ENCODE results near the gene AASDHPPT.

AASDHPPT gene

DNA sequence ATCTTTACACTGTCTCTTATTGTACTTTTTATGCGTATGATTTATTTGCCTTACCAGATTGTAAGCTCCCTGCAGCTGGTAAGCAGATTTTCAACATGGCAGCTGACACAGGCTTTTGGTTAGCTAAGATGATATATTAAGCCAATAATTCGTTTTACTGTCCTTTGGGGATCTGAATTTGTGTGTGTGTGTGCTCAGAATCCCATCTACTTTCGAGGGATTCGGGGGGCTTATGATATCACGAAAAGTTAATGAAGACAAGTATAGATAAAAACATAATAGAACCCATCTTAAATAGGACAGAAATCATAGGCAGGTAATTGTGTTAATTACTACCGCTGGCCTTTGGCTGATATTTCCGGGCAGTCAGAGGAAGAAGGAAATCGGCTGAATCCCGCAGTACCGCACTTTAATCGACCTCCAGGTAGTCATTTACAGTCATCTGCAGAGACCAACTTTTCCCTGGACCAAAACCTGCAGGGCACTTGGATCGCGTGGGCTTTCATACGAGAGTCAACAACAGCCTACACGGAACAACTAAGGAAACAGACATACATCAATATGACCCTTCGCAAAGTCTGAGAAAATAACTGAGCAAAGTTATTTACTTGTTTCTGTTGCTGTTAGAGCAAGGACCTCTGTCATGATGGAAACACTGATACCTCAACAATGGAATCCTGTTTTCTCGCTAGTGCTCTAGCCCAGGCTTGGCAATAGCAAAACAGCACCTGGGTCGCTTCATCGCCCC lies 1.1 kb upstream of the AASDHPPT start:
- Histone ChIP-seq H3K79me2 (ENCODE audit: insufficient read depth, low read length) (peaks cover 38% of the 10 kb centered on the region), H3K9me3 (ENCODE audit: insufficient read depth, low read length) (no peaks in the 10 kb centered on the region), H3K9ac (ENCODE audit: low read length) (peak overlapping the region; percentile 62), H4K20me1 (ENCODE audit: low read depth, low read length) (no peaks in the 10 kb centered on the region; the same call in 1 of the 2 replicates), H3K36me3 (ENCODE audit: low read length) (peaks cover 19% of the 10 kb centered on the region; the same call in 1 of the 2 replicates), H3K4me3 (ENCODE audit: insufficient read depth, low read length, poor library complexity, severe bottlenecking) (peak overlapping the region; percentile 59), H3F3A (ENCODE audit: insufficient read depth) (no peaks in the 10 kb centered on the region), H3K27ac (ENCODE audit: low read depth, low read length) (peak overlapping the region; percentile 55), H2AFZ (ENCODE audit: low read depth, low read length, severe bottlenecking) (peak overlapping the region; percentile 69), H3K9me2 (replicated peaks; ENCODE audit: insufficient read depth, low read length) (no peaks in the 10 kb centered on the region), H3K27me3 (ENCODE audit: low read length) (no peaks in the 10 kb centered on the region), H3K4me2 (ENCODE audit: low read depth, low read length, poor library complexity, severe bottlenecking) (peak overlapping the region; percentile 68)
- TF ChIP-seq, protein P1, sequence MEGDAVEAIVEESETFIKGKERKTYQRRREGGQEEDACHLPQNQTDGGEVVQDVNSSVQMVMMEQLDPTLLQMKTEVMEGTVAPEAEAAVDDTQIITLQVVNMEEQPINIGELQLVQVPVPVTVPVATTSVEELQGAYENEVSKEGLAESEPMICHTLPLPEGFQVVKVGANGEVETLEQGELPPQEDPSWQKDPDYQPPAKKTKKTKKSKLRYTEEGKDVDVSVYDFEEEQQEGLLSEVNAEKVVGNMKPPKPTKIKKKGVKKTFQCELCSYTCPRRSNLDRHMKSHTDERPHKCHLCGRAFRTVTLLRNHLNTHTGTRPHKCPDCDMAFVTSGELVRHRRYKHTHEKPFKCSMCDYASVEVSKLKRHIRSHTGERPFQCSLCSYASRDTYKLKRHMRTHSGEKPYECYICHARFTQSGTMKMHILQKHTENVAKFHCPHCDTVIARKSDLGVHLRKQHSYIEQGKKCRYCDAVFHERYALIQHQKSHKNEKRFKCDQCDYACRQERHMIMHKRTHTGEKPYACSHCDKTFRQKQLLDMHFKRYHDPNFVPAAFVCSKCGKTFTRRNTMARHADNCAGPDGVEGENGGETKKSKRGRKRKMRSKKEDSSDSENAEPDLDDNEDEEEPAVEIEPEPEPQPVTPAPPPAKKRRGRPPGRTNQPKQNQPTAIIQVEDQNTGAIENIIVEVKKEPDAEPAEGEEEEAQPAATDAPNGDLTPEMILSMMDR (IDR thresholded peaks at IDR 0.05; ENCODE audit: insufficient read depth, low read length, poor library complexity, severe bottlenecking), result no peak
- no peak for TF ChIP-seq EZH2phosphoT487 (conservative IDR thresholded peaks at IDR 0.05; ENCODE audit: low read length)

GRCh38 chr11:106076919-106077608 lies 398 bp upstream of the AASDHPPT start, which contains the start of gene KBTBD3:
Gene KBTBD3, minus strand, starts transcription at chr11:106077347. Its CDS starts 18,250 bp downstream, at chr11:106059097.
- peak within 1 kb of the TSS; percentile 95 for H2AFZ ChIP-seq (ENCODE audit: low read depth, low read length, severe bottlenecking)
- H3K27ac ChIP-seq (ENCODE audit: low read depth, low read length), result peak within 1 kb of the TSS; percentile 75
- H3K4me3 ChIP-seq (ENCODE audit: insufficient read depth, low read length, poor library complexity, severe bottlenecking), result peak within 1 kb of the TSS; percentile 99
- H3K79me2 ChIP-seq (ENCODE audit: insufficient read depth, low read length), result peaks cover 43% of the 10 kb centered on the region
- H3K4me2 ChIP-seq (ENCODE audit: low read depth, low read length, poor library complexity, severe bottlenecking), result peak within 1 kb of the TSS; percentile 99
- H3K9me3 ChIP-seq (ENCODE audit: insufficient read depth, low read length), result no peaks in the 10 kb centered on the region
- H3K9ac ChIP-seq (ENCODE audit: low read length), result peak within 1 kb of the TSS; percentile 99
- H4K20me1 ChIP-seq (ENCODE audit: low read depth, low read length), result no peaks in the 10 kb centered on the region; the same call in 1 of the 2 replicates
- H3K36me3 ChIP-seq (ENCODE audit: low read length), result peaks cover 20% of the 10 kb centered on the region; the same call in 1 of the 2 replicates
- H3K27me3 ChIP-seq (ENCODE audit: low read length), result no peaks in the 10 kb centered on the region
- no peaks in the 10 kb centered on the region for H3F3A ChIP-seq (ENCODE audit: insufficient read depth)
- TF ChIP-seq EZH2phosphoT487 (conservative IDR thresholded peaks at IDR 0.05; ENCODE audit: low read length), result no peak
- TF ChIP-seq, protein P1 (IDR thresholded peaks at IDR 0.05; ENCODE audit: insufficient read depth, low read length, poor library complexity, severe bottlenecking), result peak; percentile 38
- no peaks in the 10 kb centered on the region for H3K9me2 ChIP-seq (replicated peaks; ENCODE audit: insufficient read depth, low read length)

- H2AFZ ChIP-seq (ENCODE audit: low read depth, low read length, severe bottlenecking), result no peak overlapping the region
Observed at GRCh38 chr11:106082096-106082495, 4.6 kb downstream of the AASDHPPT start.

More at GRCh38 chr11:106082096-106082495, 4.6 kb downstream of the AASDHPPT start:
- peaks cover 3% of the 10 kb centered on the region; the same call in 1 of the 2 replicates for H3F3A ChIP-seq (ENCODE audit: insufficient read depth)
- peaks cover 82% of the 10 kb centered on the region for H3K79me2 ChIP-seq (ENCODE audit: insufficient read depth, low read length)
- peaks cover 5% of the 10 kb centered on the region for H4K20me1 ChIP-seq (ENCODE audit: low read depth, low read length)
- TF ChIP-seq EZH2phosphoT487 (conservative IDR thresholded peaks at IDR 0.05; ENCODE audit: low read length), result no peak
- TF ChIP-seq, protein P1 (IDR thresholded peaks at IDR 0.05; ENCODE audit: insufficient read depth, low read length, poor library complexity, severe bottlenecking), result no peak
- no peak overlapping the region for H3K4me2 ChIP-seq (ENCODE audit: low read depth, low read length, poor library complexity, severe bottlenecking)
- H3K9ac ChIP-seq (ENCODE audit: low read length), result no peak overlapping the region
- no peaks in the 10 kb centered on the region for H3K27me3 ChIP-seq (ENCODE audit: low read length)
- no peaks in the 10 kb centered on the region for H3K9me3 ChIP-seq (ENCODE audit: insufficient read depth, low read length)
- no peaks in the 10 kb centered on the region for H3K9me2 ChIP-seq (replicated peaks; ENCODE audit: insufficient read depth, low read length)
- no peak overlapping the region for H3K27ac ChIP-seq (ENCODE audit: low read depth, low read length)
- H3K36me3 ChIP-seq (ENCODE audit: low read length), result peaks cover 36% of the 10 kb centered on the region; the same call in 1 of the 2 replicates
- no peak overlapping the region for H3K4me3 ChIP-seq (ENCODE audit: insufficient read depth, low read length, poor library complexity, severe bottlenecking)

Data from SU-DHL-6 (cell line).